ENCODE data around the gene LYRM9. TPM values are rescaled to one million over a fixed set of nuclear protein-coding genes. Genes with fewer than 3 reads are reported as not detected.

LYRM9 gene
- total and polyA plus RNA-seq, 2 of the 8 experiments (the other 6 are each of a cell fraction or from before 2014, with no cell fraction given) = 4.3 to 5.2 TPM

- no peaks in the 10 kb centered on the region for H4K20me1 ChIP-seq (replicated peaks in 1 of 2; ENCODE audit: control insufficient read depth in 1 of 2, insufficient read depth in 2 of 2, low read length in 2 of 2)
- H3K23me2 ChIP-seq (ENCODE audit: low read depth, low read length) = no peaks in the 10 kb centered on the region
- no peaks in the 10 kb centered on the region; a peak in 1 of 7 replicates for H3K4me1 ChIP-seq (replicated peaks in 1 of 4; ENCODE audit: control insufficient read depth in 3 of 4, insufficient read depth in 4 of 4, low read length in 3 of 4)
- no peak for FAIRE-seq
- no peak overlapping the region for H2BK5ac ChIP-seq (ENCODE audit: low read depth, low read length)
- H3K79me2 ChIP-seq (ENCODE audit: control insufficient read depth in 1 of 2, insufficient read depth in 2 of 2, low read length in 2 of 2) = no peaks in the 10 kb centered on the region
- H3K27me3 ChIP-seq (replicated peaks in 1 of 4; ENCODE audit: control insufficient read depth in 3 of 4, extremely low read depth in 1 of 4, insufficient read depth in 3 of 4, low read length in 3 of 4) = 0 out of 7 replicates have a peak, but pooled peaks cover 0 to 3% (median 0%) of the 10 kb centered on the region in 4 experiments
- H2BK20ac ChIP-seq (ENCODE audit: low read length) = no peak overlapping the region
- no peak overlapping the region for H3K4ac ChIP-seq (replicated peaks; ENCODE audit: insufficient read length, low read depth, low read length)
- no peak overlapping the region for H2BK15ac ChIP-seq (ENCODE audit: low read length)
- H3K14ac ChIP-seq (ENCODE audit: insufficient read length) = no peak overlapping the region
- ChIA-PET CTCF (ENCODE audit: partially characterized antibody) (interaction anchor here (1.5 kb wide), 2 partner anchors 40 to 69 kb away, joined by 3 to 7 read pairs; no protein-coding TSS in a partner anchor), POLR2A (ENCODE audit: partially characterized antibody) (no interaction called here)
- H2BK12ac ChIP-seq (ENCODE audit: low read depth, low read length) = no peak overlapping the region
- H3K23ac ChIP-seq (ENCODE audit: insufficient read length) = no peak overlapping the region
- no peak overlapping the region for H3K4me2 ChIP-seq (ENCODE audit: insufficient read depth in 1 of 2, low read depth in 2 of 2, low read length in 2 of 2)
- no peak overlapping the region for H3K18ac ChIP-seq (ENCODE audit: extremely low read depth, low read length)
- H2BK120ac ChIP-seq (replicated peaks; ENCODE audit: low read depth, low read length) = no peak overlapping the region
- H3K9ac ChIP-seq (replicated peaks in 1 of 4; ENCODE audit: extremely low read depth in 1 of 4, low read depth in 3 of 4, low read length in 3 of 4) = no peak overlapping the region
- no peaks in the 10 kb centered on the region for H3K79me1 ChIP-seq (ENCODE audit: low read depth, low read length)
- H3K9me3 ChIP-seq (ENCODE audit: insufficient read depth in 2 of 2, low read depth in 1 of 2, low read length in 1 of 2) = no peaks in the 10 kb centered on the region; a peak in 1 of 4 replicates
- no peak overlapping the region for H3K27ac ChIP-seq (ENCODE audit: low read depth, low read length)
- H4K5ac ChIP-seq (ENCODE audit: insufficient read length, low read depth, low read length) = no peak overlapping the region
- no peak overlapping the region for H4K8ac ChIP-seq (ENCODE audit: extremely low read depth, insufficient read depth, low read length)
- H4K91ac ChIP-seq (replicated peaks; ENCODE audit: insufficient read length, low read length) = no peak overlapping the region
- WGBS, 2 experiments (ENCODE audit: extremely low coverage in 1 of 2, insufficient coverage in 1 of 2, insufficient read length in 1 of 2, insufficient replicate concordance in 2 of 2, low coverage in 1 of 2, low lambda C conversion rate in 2 of 2, missing lambda C conversion rate in 1 of 2) = 90% methylated on average over 2 of the region's 2 CpGs; no CpG with 5 or more reads in 1 of the 2 experiments
- DNase-seq (ENCODE audit: low read depth in 1 of 2, low spot score in 2 of 2) = no peak
- no peak overlapping the region for H2AFZ ChIP-seq (ENCODE audit: low read length)
- no peak overlapping the region for H2AK5ac ChIP-seq (ENCODE audit: low read depth, low read length)
- H3K4me3 ChIP-seq (ENCODE audit: extremely low read depth in 1 of 4, insufficient read depth in 2 of 4, low read depth in 3 of 4, low read length in 4 of 4) = no peak overlapping the region
- H3K36me3 ChIP-seq (ENCODE audit: control insufficient read depth in 2 of 4, insufficient read depth in 4 of 4, low read length in 3 of 4) = no peaks in the 10 kb centered on the region
- no peak overlapping the region for H3K56ac ChIP-seq (replicated peaks; ENCODE audit: insufficient read length, low read depth, low read length)
- TF ChIP-seq E2F6 (IDR thresholded peaks at IDR 0.05) = no peak
- no peak for TF ChIP-seq FOSL1 (IDR thresholded peaks at IDR 0.05; ENCODE audit: insufficient read depth, low read depth, low read length)
- TF ChIP-seq POLR2AphosphoS5 (IDR thresholded peaks at IDR 0.05; ENCODE audit: low read depth, low read length) = no peak
- no peak for TF ChIP-seq SAP30 (IDR thresholded peaks at IDR 0.05; ENCODE audit: insufficient read depth, insufficient replicate concordance, low read length)
- no peak for TF ChIP-seq EP300 (IDR thresholded peaks at IDR 0.05; ENCODE audit: borderline replicate concordance in 1 of 2, low read depth in 2 of 2, low read length in 2 of 2)
- no peak for TF ChIP-seq BRCA1 (IDR thresholded peaks at IDR 0.05; ENCODE audit: low read depth, low read length)
- TF ChIP-seq KDM5A (IDR thresholded peaks at IDR 0.05; ENCODE audit: low read length) = no peak
- no peak for TF ChIP-seq YY1 (IDR thresholded peaks at IDR 0.05; ENCODE audit: low read depth, low read length)
- no peak for TF ChIP-seq CEBPB (IDR thresholded peaks at IDR 0.05; ENCODE audit: low read depth, low read length)
- TF ChIP-seq USF2 (IDR thresholded peaks at IDR 0.05; ENCODE audit: low read length) = no peak
- TF ChIP-seq EGR1 (IDR thresholded peaks at IDR 0.05; ENCODE audit: borderline replicate concordance, low read depth, low read length) = no peak
- TF ChIP-seq CBX5 (IDR thresholded peaks at IDR 0.05; ENCODE audit: low read depth, low read length) = no peak
- TF ChIP-seq ZNF274 (IDR thresholded peaks at IDR 0.05; ENCODE audit: borderline replicate concordance, extremely low read depth, low read length) = no peak
These were observed 19.4 kb downstream of the LYRM9 start for GRCh38 chr17:27873746-27874145.

Data from H1 (cell line).